Panc1 (cell line): ENCODE measurements around the gene CPB1. TPM values are rescaled to one million over a fixed set of nuclear protein-coding genes. Genes with fewer than 3 reads are reported as not detected.

Experiments used
- ATAC-seq: fragments of 200-7000 bp; cut with Tn5 transposase; 2 replicates; pipeline ENCODE4 v1.9.1; 2020; ENCODE audit warnings: mild to moderate bottlenecking, moderate library complexity
- BruUV-seq: library from RNA; stranded (reverse); fragments of 400-500 nt; replicated peaks from 2 replicates; lab custom pipeline; 2021; lab: Mats Ljungman, UMichigan
- CTCF ChIA-PET: fragments of 300-600 bp; sonication (Branson Sonifier 250); formaldehyde crosslinking; loops from one replicate; lab custom pipeline; 2022; ENCODE audit warnings: antibody characterized with exemption; lab: Charles Lee
- POLR2A ChIA-PET: fragments of 300-600 bp; sonication (Branson Sonifier 250); formaldehyde crosslinking; loops from one replicate; lab custom pipeline; 2022; ENCODE audit warnings: antibody characterized with exemption; lab: Charles Lee
- DNase-seq: peaks from one replicate; pipeline ENCODE4 v3.0.0-alpha.2; 2010; ENCODE audit warnings: low read depth, low spot score
- H3K27ac ChIP-seq: 2 replicates; pipeline ENCODE4 v1.5.1; 2011; ENCODE audit warnings: mild to moderate bottlenecking, low read length, inconsistent platforms
- H3K27me3 ChIP-seq: fragments of 200-500 bp; sonication (Bioruptor generic); 2 replicates; pipeline ENCODE4 v1.6.0; 2014; ENCODE audit warnings: low read length, inconsistent platforms; ENCODE audit not compliant: control insufficient read depth, insufficient read depth
- H3K36me3 ChIP-seq: fragments of 200-500 bp; sonication (Bioruptor generic); 2 replicates; pipeline ENCODE4 v1.5.1; 2014; ENCODE audit warnings: inconsistent platforms, mild to moderate bottlenecking, low read length, moderate library complexity; ENCODE audit not compliant: control insufficient read depth, insufficient read depth
- H3K4me1 ChIP-seq: 2 replicates; pipeline ENCODE4 v1.5.1; 2011; ENCODE audit warnings: inconsistent platforms, mild to moderate bottlenecking, low read length, moderate library complexity; ENCODE audit not compliant: control insufficient read depth, insufficient read depth
- H3K4me3 ChIP-seq, 2 experiments: 2 replicates each; pipeline ENCODE4 v1.5.1; 2011 to 2012; ENCODE audit warnings: low read depth in 2 of 2, low read length in 2 of 2, mild to moderate bottlenecking in 2 of 2, inconsistent platforms in 1 of 2, moderate library complexity in 1 of 2
- H3K9me3 ChIP-seq: fragments of 200-500 bp; sonication (Bioruptor generic); 2 replicates; pipeline ENCODE4 v1.5.1; 2014; ENCODE audit warnings: low read depth, mild to moderate bottlenecking, inconsistent platforms, low read length, moderate library complexity; ENCODE audit not compliant: control insufficient read depth, insufficient read depth
- CTCF ChIP-seq: fragments of 450-650 bp; IDR thresholded peaks from 2 replicates; pipeline ENCODE4 v1.5.1; 2017; ENCODE audit warnings: mild to moderate bottlenecking
- POLR2AphosphoS5 ChIP-seq: IDR thresholded peaks from 2 replicates; pipeline ENCODE4 v1.6.1; 2012; ENCODE audit warnings: mild to moderate bottlenecking, low read depth, low read length, moderate library complexity
- REST ChIP-seq, 2 experiments: IDR thresholded peaks; 2 replicates each; pipeline ENCODE4 v1.6.1; 2011 to 2012; ENCODE audit warnings: low read depth in 2 of 2, control low read depth in 1 of 2, low read length in 1 of 2, mild to moderate bottlenecking in 1 of 2, moderate library complexity in 1 of 2; ENCODE audit not compliant: insufficient read depth in 1 of 2
- SIN3A ChIP-seq: IDR thresholded peaks from 2 replicates; pipeline ENCODE4 v1.6.1; 2012; ENCODE audit warnings: low read depth, mild to moderate bottlenecking, low read length, moderate library complexity, borderline replicate concordance; ENCODE audit not compliant: insufficient read depth
- TCF7L2 ChIP-seq: IDR thresholded peaks from 2 replicates; pipeline ENCODE4 v1.6.1; 2011; ENCODE audit warnings: mild to moderate bottlenecking, low read depth, low read length, inconsistent platforms
- in situ Hi-C: cut with HindIII; loops from 2 replicates; pipeline ENCODE4 v1.10.0; 2016; ENCODE audit warnings: low sequenced_read_pairs, low pct_unique_long_range_greater_than_20kb
- intact Hi-C: fragments of 100-400 bp; cut with micrococcal nuclease; formaldehyde crosslinking; loops from one replicate; pipeline ENCODE4 v1.10.0; 2022; ENCODE audit not compliant: unreplicated experiment
- total RNA-seq: library from RNA; stranded (reverse); gene quantifications from one replicate; pipeline ENCODE4 v1.2.1, GENCODE V29; 2021; ENCODE audit not compliant: unreplicated experiment

The CPB1 gene
- total RNA-seq, 1 experiment from 2014 or later = 4.4 TPM

- Histone ChIP-seq H3K36me3 (no peaks in the 10 kb centered on the region), H3K27ac (no peak overlapping the region), H3K9me3 (no peaks in the 10 kb centered on the region), H3K4me1 (no peaks in the 10 kb centered on the region), H3K4me3 (no peak overlapping the region), H3K27me3 (peaks cover 13% of the 10 kb centered on the region; the same call in 1 of the 2 replicates)
- ChIA-PET POLR2A (no interaction called here), CTCF (no interaction called here)
- intact Hi-C loops (no loop called here), in situ Hi-C loops (no loop called here)
- ATAC-seq (no peak), DNase-seq (no peak)
- TF ChIP-seq SIN3A (no peak), POLR2AphosphoS5 (no peak), CTCF (no peak), TCF7L2 (no peak), REST (IDR thresholded peaks at IDR 0.05; ENCODE audit: insufficient read depth in 1 of 2, low read depth in 2 of 2, low read length in 1 of 2) (no peak)
- BruUV-seq = no TSS peak
Observed at GRCh38 chr3:148878095-148878494, 50.5 kb downstream of the CPB1 start.

- Histone ChIP-seq H3K27ac (no peak overlapping the region), H3K4me3 (no peak overlapping the region), H3K36me3 (no peaks in the 10 kb centered on the region), H3K4me1 (no peaks in the 10 kb centered on the region), H3K9me3 (no peaks in the 10 kb centered on the region), H3K27me3 (peaks cover 13% of the 10 kb centered on the region; the same call in 1 of the 2 replicates)
- intact Hi-C loops (no loop called here), in situ Hi-C loops (no loop called here)
- CTCF ChIA-PET = interaction anchor here (0.8 kb wide), 1 partner anchor 232 kb away, joined by 5 read pairs; no protein-coding TSS in a partner anchor
- BruUV-seq = no TSS peak
- DNase-seq (no peak), ATAC-seq (no peak)
- POLR2A ChIA-PET = no interaction called here
- TF ChIP-seq POLR2AphosphoS5 (no peak), TCF7L2 (no peak), REST (IDR thresholded peaks at IDR 0.05; ENCODE audit: insufficient read depth in 1 of 2, low read depth in 2 of 2, low read length in 1 of 2) (no peak), SIN3A (no peak), CTCF (no peak)
Observed at GRCh38 chr3:148879256-148879655, 51.6 kb downstream of the CPB1 start.
